ENCODE results near the gene KIAA1549.
"Not testable (repeated sequence)": the region's sequence is repeated elsewhere in the genome, so short reads cannot be mapped to it uniquely, and the experiment has no call there.

The KIAA1549 gene

GRCh38 chr7:138816650-138817049, 164.5 kb downstream of the KIAA1549 start:
- DNase-seq, result no peak

GRCh38 chr7:138814816-138815332, 166.3 kb downstream of the KIAA1549 start:
- no peak for DNase-seq

- no peak for DNase-seq
These were observed 167.2 kb downstream of the KIAA1549 start for GRCh38 chr7:138813945-138814344.

GRCh38 chr7:138811327-138811726, 169.9 kb downstream of the KIAA1549 start:
- DNase-seq, result not testable (repeated sequence)

GRCh38 chr7:138809346-138809745, 171.8 kb downstream of the KIAA1549 start:
- DNase-seq, result no peak

- no peak for DNase-seq
These were observed 176.6 kb downstream of the KIAA1549 start for GRCh38 chr7:138804618-138805017.

- no peak for DNase-seq
These were observed 178.5 kb downstream of the KIAA1549 start for GRCh38 chr7:138802706-138803105.

GRCh38 chr7:138801256-138801655, 179.9 kb downstream of the KIAA1549 start:
- DNase-seq, result peak in 18 of 56 donors; percentile 0 to 53 (median 6)

- DNase-seq, result no peak
These were observed 181.7 kb downstream of the KIAA1549 start for GRCh38 chr7:138799336-138800000.

- no peak for DNase-seq
These were observed 182.4 kb downstream of the KIAA1549 start for GRCh38 chr7:138798836-138799235.

GRCh38 chr7:138797715-138798320, 183.4 kb downstream of the KIAA1549 start, which contains the start of the genes ATP6V0A4 and TMEM213:
ATP6V0A4 (minus strand) TSS chr7:138798196; CDS start chr7:138771247, 26,949 bp downstream.
TMEM213 (plus strand) TSS chr7:138797994; CDS start chr7:138798105, 111 bp downstream.
- no peak for DNase-seq

GRCh38 chr7:138797046-138797445, 184.1 kb downstream of the KIAA1549 start:
- DNase-seq, result not testable (repeated sequence)

- no peak for DNase-seq
These were observed 185.1 kb downstream of the KIAA1549 start for GRCh38 chr7:138796038-138796615.

- no peak for DNase-seq
These were observed 195.4 kb downstream of the KIAA1549 start for GRCh38 chr7:138785587-138786437.

- no peak for DNase-seq
These were observed 196.5 kb downstream of the KIAA1549 start for GRCh38 chr7:138784692-138785091.
